Endothelial cell of hepatic sinusoid (primary cell): Measurements from ENCODE around the gene SAMD4A.

ENCODE experiments used
- in situ Hi-C: cut with HindIII; loops from 2 replicates; pipeline ENCODE4 v1.10.0; 2017; ENCODE audit warnings: low sequenced_read_pairs

SAMD4A gene

DNA sequence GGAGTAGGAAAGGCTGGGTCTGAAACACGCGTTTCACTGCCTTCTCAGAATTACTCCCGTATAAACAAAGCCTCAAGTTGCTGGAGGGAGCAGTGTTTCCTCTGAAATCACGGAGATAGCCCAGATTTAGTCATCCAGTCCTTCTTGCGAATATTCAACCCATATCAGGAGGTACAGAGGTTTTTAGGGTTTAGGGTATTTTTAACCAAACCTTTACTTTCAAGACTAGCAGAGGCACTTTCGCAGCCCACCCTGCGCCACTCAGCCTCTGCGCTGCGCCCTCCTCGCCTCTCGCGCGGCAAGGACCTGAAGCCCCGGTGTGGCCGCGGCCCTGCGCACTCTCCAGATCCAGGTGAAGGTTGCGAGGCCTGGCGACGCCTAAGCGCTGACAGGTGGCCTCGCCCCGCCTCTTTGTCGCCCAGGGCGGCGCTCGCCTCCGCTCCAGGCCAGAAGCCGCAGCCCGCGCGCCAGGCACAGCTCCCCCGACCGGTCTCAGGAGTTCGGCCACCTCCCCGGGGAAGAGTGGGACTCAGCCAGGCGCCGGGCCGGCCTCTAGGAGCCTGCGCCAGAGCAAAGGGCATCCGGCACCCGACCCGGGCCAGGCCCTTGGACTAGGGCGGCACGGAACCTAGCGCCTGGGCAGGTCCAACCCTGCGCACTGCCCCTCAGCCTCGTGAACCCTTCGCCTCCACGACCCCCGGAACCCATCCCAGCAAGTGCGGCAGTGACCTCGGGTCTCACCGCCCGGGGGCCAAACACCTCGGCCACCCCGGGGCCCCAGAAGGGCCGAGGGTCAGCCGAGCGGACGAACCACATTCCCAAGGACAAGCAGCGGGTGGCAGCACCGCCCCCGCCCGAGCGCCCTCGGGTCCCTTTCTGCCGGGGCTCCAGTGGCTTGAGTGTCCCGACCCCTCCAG lies 1.8 kb upstream of the SAMD4A start:
- in situ Hi-C loops: loop anchor here (5.0 kb wide), 1 partner anchor 132 kb away; no protein-coding TSS in a partner anchor

DNA sequence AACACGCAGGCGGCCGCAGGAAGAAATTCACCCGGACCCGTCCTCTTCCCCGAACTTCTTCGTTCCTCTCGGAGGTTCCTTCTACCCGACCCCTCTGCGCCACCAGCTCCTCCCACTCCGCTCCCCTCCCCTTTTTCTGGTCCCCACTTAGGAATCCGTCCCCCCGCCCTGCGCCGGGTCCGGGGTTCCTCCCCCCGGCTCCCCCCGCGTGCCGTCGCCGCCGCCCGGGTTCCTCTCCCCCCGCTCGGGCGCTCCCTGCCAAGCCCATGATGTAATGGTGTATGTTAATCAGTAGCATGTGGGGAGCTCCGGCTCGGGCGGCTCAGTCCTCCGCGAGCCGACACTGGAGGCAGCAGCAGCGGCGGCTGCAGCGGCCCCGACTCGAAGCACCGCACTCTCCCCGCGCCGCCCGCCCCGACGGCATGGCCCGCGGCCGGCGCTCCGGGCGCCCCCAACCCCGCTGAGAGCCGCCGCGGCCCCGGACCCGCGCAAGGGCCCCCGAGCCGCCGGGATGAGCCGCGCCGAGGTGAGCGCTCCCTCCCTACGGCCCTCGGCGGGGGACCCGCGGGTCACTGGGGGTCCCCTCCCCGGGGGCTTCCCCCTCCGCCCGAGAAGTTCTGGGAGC lies 1.0 kb upstream of the SAMD4A start:
- in situ Hi-C loops: loop anchor here (5.0 kb wide), 1 partner anchor 131 kb away; no protein-coding TSS in a partner anchor

DNA sequence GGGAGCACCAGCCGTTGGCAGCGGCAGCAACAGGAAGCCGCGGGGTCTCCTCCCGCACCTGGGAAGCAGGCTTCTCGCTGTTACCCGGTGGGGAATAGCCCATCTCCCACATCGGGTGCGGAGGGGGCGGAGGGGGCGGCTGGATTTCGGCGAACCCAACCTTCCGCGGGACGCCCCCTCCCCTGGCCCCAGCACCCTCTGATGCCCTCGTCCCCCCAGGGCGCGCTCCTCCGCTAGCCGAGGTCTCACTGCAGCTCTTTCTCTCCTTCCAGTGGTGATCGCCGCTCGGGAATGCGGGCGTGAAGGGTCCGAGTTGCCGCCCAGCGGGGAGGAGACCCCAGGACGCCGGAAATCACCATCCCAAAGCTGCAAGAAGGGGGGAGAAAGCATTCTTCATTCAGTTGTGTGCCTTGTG lies 303 bp downstream of the SAMD4A start:
- in situ Hi-C loops: loop anchor here (5.0 kb wide), 1 partner anchor 130 kb away; no protein-coding TSS in a partner anchor

DNA sequence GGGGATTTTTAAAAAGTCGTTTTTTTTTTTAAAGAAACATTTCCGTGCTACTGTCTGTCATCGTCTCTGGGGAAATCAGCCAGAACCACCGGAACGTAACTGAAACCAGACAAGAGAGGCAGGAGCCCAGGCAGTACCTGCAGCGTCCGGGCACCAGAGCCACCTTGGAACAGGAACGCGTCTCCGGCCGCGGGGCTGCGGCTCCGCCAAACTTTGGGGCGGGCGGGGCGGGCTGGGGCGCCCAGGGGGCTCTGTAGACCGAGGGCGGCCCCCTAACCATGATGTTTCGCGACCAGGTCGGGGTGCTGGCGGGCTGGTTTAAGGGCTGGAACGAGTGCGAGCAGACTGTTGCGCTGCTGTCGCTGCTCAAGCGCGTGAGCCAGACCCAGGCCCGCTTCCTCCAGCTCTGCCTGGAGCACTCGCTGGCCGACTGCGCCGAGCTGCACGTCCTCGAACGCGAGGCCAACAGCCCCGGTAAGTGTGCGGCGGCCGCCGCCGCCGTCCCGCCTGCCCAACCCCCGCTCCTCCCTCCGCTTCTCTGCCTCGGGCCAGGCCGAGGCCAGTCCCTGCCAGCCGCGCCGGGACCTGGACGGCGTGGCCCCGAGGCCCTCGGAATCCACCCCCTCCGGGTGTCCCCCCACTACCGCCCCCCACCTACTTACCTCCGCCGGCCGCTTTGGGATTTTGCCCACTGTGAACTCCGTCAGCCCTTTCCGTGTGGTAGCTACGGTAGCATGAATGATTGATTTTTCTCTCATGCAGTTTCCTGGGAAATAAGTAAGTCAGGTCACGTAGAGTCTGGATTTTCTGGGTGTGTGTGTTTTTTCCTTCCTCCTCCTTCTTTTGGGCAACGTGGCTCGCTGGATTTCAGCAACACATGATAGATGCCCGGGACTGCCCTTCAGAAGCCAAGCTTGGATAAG lies 972 bp downstream of the SAMD4A start:
- in situ Hi-C loops: loop anchor here (5.0 kb wide), 1 partner anchor 129 kb away; no protein-coding TSS in a partner anchor

DNA sequence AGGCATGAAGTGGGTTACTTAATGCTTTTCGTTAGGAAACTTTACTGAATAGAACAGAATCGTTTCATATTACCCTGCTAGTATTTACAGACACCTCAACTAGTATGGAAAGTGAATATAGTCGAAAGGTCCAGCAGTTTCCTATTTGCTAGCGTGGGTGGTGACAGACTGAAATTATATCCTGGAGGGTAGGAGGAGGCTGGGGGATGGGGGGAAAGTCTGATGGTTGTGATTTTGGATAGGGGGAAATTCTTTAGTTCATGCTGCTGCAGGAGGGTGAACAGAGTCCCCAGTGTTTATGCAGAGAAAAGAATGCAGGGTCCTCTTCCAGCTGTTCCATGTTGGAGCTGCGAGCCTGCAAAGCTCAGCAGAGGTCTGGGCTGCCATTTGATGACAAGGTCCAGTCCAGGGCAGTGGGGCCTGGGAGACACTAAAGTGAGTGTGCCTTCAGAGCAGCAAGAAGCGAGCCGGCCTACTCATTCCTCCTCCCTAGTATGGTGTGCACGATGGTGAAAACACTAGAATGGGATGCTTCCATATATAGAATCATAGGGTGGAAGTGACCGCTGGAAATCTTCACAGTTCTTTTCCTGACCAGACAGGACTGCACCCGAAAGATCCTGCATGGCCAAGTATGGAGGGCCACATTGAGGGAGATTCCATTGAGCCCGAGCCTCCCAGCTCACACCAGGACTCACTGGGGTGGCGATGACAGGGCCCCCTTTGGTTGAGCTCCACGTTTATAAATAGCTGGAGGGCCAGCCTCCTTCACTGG lies 2.1 kb downstream of the SAMD4A start:
- in situ Hi-C loops: loop anchor here (5.0 kb wide), 1 partner anchor 128 kb away; no protein-coding TSS in a partner anchor

DNA sequence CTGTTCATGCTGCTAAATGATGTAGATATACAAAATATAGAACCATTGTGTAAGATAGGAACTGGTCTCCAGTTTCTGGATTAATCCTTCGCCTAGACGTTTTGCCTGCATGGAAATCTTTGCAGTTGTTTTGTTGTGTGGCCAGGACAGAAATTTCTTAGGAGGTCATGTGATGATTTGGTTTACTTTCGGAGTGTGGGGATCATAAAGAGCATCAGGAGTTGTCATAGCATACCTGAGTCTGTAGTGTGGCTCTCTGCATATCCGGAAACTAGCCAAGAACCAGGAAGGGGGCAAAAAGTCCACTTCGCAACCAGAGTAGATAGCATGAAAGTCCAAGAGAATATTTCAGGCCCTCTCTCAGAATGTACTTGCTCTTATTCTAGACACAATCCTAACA lies 3.1 kb downstream of the SAMD4A start:
- in situ Hi-C loops: no loop called here

DNA sequence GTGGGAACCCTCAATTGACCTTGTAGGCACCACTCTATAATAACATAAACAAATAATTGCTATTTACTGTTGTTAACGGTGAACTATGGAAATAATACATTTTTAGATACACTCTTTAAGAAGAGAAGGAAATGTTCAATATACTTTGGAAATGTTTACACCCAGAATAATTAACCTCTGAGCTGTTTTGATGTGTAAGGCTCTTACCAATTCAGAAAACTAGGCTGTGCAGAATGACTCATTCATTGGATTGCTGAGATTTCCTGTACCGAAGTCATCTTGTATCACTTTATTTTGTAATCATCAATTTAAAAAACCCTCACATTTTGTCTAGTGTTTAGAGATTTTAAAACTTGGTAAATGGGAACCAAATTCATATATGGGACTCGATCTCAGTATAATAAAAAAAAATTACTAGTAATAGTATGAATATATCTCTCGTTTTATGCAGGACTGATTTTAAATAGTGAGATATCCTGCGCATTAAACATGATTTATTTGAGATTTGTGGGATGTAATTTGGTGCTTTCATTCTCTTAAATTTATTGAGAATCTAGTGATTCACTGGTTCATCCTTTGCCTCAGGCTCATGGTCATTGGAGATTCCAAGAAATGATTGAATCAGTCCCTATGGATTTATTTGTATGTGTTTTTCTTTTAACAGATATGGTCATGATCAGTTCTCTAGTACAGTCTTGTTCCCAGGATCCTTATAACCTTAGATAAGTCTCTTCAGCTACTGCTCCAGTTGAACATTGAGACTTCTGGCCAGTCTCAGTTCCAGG lies 3.9 kb downstream of the SAMD4A start:
- in situ Hi-C loops: no loop called here

DNA sequence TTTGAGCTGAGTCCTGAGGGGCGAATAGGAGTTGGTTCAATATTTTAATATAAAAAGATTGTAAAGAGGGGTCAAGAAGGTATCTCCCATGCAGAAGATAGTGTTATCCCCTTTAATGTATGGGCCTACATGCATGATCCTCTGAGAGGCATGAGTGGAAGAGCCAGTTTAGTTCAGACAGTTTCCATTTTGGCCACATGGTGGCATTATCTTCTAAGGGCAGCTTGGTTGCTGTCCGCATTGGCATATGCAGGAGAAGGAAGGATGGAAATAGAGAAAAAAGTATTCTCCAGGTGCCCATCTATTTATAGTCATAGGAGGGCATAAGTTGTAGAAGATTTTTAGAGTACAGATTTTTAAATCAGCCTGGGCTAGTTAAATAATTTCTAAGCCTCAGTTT lies 5.4 kb downstream of the SAMD4A start:
- in situ Hi-C loops: no loop called here

DNA sequence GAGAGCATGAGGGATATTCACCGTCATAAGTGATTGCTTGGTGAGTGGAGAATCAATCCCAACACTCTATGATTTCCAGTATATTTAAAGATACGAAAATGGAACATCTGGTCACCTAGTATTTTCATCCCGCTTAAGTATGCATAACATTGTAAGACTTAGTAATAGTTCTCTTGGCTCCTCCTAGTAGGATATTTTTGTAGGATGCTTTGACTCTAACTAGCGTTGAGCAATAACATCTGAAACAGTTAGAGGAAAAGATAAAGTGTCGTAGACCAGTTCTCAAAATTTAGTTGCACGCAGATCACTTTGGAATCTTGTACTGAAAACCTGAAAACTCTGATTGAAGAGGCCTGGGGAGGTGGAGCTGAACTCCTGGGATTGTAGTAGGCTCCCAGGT lies 7.6 kb downstream of the SAMD4A start:
- in situ Hi-C loops: no loop called here

DNA sequence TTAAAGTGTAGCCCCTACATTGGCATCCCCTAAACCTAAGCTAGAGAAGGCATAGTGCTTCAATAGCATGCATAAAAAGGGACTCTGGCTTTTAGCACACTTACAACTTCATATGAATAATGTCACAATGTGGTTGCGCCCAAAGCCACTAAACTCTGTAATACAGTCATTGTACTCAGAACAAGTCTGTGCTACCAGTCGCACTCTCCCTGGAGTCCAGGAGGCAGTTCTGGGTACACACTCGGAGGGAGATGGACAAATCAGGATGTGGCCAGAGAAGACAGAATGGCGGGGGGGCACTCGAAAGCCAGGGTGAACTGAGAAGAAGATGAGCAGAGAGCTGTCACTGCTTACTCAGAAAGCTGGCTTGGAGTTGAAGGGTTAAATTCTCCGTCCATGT lies 10.6 kb downstream of the SAMD4A start:
- in situ Hi-C loops: no loop called here

DNA sequence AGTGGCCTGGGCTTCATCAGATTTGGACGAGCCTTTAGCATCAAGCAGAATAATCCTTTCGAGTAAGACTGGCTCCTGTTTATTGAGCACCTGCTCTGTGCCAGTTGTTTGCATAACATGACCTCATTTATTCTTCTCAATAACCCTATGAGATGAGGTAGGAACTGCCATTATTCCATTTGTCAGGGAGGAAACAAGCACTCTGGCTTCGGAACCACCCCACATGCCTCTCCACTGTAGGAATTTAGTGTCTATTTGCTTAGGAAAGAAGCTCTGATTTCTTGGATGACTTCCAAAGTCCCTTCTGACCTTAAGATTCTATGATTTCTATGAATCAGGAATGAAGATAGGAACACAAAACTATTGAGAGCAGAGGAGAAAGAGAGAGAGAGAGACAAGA lies 11.0 kb downstream of the SAMD4A start:
- in situ Hi-C loops: no loop called here

DNA sequence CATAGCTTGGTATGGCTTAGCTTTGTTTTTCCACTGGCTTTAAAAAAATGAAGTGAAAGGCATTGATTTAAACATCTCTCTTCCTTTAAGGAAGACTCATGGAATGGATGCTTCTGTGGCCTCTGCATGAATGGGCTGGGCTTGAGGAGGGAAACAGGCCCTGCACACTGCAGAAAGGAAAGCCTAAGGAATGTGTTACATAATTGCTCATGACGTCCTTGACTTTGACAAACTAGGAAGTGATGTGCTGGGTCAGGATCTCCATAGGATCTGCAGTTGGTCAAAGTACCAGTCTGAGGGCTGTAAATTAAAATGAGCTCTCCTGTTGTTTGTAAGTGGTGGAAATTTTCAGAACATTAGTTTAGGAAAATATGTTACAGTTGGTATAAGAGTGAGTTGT lies 12.7 kb downstream of the SAMD4A start:
- in situ Hi-C loops: no loop called here

DNA sequence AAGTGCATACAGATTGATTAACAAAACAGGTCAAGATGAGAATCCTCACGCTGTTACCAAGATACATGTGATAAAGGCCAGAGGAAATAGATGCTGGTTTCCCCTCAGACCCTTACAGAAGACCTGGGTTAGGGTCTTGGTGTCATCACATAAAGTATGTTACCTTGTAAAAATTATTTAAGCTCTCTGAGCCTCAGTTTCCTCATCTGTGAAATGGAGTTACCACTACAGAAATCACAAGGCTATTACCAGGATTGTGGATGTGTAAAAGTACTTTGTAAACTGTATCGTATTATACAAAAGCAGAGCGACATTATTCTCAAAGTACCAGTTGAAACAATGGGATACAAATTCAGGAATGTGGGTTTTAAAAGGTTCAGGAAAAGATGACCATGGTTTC lies 14.0 kb downstream of the SAMD4A start:
- in situ Hi-C loops: no loop called here

DNA sequence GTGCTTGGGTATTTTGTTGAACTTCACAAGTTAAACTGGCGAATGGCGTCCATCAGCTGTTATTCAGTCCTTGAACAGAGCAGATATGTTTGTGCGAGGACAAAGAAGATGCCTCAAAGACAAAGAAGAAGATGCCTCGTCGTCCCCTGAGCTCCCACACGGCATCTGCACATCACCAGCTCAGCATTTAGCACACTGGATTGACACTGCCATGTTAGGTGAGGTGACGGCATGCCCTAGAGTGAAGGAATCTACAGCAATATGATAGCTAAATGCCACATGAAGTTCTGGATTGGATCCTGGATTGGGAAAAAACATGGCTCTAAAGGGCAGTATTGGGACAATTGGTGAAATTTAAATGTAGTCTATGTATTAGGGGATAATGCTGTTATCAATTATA lies 15.4 kb downstream of the SAMD4A start:
- in situ Hi-C loops: no loop called here

DNA sequence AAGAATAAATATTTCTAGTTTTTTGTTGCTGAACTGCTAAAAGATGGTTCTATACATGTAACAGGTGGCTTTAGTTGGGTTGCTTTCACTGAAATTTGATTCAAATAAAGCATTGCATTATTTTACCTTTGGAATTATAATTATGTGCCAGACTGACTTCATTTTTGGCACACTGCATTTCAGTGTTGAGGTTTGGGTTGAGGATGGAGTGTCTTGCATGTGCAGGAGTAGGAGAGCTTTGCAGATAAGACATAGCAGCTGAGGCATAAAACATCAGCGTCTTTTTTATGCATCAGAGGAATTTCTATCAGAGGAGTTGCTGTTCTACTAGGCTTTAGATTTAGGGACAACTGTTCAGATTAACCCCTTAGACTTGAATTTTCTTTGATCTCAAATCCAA lies 17.2 kb downstream of the SAMD4A start:
- in situ Hi-C loops: no loop called here

DNA sequence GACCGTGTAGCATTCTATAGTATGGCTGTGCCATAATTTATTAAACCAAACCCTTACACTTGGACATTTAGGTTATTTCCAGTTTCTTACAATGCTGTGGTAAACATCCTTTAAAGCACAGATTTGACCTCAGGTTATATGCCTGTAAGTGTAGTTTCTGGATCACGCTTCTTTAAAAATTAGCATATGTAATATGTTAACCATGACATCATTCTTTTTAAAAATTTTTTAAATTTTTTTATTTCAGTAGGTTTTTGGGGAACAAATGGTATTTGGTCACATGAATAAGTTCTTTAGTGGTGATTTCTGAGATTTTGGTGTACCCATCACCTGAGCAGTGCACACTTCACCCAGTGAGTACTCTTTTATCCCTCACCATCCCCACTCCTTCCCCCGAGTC lies 18.3 kb downstream of the SAMD4A start:
- in situ Hi-C loops: no loop called here

DNA sequence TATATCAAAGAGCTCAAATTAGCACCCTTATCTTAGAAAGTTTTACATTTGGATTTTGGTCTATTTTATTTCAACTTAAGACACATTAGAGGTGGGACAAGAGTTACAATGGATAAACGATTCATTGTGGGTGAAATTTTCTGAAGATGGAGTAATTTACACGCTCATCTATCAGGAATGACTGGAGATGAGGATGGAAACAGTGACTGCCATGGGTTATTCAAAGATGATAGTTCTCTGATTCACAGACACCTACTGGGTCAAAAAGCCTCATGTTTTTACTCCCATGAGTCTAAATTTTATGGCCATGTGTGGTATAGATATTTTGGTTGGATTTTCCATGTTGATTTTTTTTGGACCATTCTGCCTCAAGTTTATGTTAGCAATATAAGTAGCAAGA lies 22.1 kb downstream of the SAMD4A start:
- in situ Hi-C loops: no loop called here

DNA sequence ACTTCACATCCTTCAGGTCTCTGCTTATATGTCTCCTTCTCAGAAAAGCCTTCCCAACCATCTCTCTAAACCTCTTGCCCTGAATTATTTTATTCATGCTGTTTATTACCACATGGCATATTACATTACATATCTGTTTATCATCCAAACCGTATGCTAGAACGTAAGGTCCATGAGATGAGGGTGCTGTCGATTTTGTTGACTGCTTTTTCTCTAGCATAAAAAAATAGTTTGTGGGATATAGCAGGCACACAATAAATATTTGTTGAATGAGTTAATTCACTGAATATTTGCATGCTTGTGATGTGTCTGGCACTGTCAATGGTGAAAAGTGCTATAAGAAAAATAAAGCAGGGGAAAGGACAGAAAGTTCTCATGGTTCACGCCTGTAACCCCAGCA lies 22.9 kb downstream of the SAMD4A start:
- in situ Hi-C loops: no loop called here

DNA sequence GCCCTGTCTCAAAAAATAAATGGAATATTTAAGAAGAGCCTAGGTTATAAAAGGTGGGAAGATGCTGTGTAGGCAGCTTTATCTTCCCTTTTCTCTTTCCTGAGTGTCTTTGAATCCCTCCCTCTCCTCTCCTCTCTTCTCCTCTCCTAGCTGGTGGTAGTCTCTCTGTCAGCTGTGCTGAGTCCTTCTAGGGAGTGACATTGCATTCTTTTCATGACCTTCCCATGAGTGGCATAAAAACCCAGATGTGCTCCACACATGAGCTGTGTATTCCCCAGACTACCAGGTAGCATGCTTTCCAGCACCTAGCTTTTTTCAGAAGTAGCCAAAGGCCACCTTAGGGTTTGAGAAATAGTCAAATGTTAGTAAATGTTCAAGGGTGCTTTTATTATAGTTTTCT lies 23.6 kb downstream of the SAMD4A start:
- in situ Hi-C loops: no loop called here

DNA sequence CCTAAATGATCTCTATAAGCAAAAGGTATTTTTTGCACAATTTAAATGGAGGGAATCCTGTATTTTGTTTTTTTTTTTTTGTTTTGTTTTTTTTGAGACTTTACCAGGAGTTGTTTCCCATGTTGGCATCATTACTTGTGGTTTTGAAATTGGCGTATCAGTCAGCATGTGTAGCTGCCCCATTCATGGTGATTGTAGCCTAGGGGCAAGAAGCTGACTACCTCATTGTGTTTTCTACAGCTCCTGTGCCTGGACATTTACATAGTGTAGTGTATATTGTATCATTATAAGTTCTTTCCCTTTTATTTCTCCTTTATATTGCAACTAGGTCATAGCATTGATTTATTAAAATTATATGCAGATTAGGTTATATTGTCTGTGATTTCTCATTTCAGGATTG lies 24.5 kb downstream of the SAMD4A start:
- in situ Hi-C loops: no loop called here
